Kidney epithelial cell (primary cell): ENCODE results near the gene TSPAN11. TPM values are rescaled to one million over a fixed set of nuclear protein-coding genes. Genes with fewer than 3 reads are reported as not detected.

Experiments
- DNase-seq: peaks from one replicate; pipeline ENCODE4 v3.0.0-alpha.2; 2010; ENCODE audit warnings: low read depth
- H3K27me3 ChIP-seq: 2 replicates; pipeline ENCODE4 v1.6.0; 2011; ENCODE audit warnings: low read length; ENCODE audit not compliant: control insufficient read depth, insufficient read depth
- H3K36me3 ChIP-seq: 2 replicates; pipeline ENCODE4 v1.5.1; 2011; ENCODE audit warnings: low read length; ENCODE audit not compliant: control insufficient read depth, insufficient read depth
- H3K4me3 ChIP-seq: 2 replicates; pipeline ENCODE4 v1.5.1; 2011; ENCODE audit warnings: low read depth, mild to moderate bottlenecking, control low read depth, low read length
- CTCF ChIP-seq: IDR thresholded peaks from 2 replicates; pipeline ENCODE4 v1.5.1; 2011; ENCODE audit warnings: mild to moderate bottlenecking, moderate library complexity, low read length, control low read depth, inconsistent platforms; ENCODE audit not compliant: insufficient read depth, poor library complexity, severe bottlenecking
- total RNA-seq: library from RNA; depleted of rRNA; stranded (reverse); fragments of >200 nt; gene quantifications from 2 replicates; pipeline ENCODE4 v1.2.3, GENCODE V29; 2015

The TSPAN11 gene
- total RNA-seq, 1 donor from 2014 or later, result 5.2 TPM

- Histone ChIP-seq H3K4me3 (no peak overlapping the region), H3K27me3 (peaks cover 4% of the 10 kb centered on the region), H3K36me3 (no peaks in the 10 kb centered on the region)
- no peak for TF ChIP-seq CTCF
- no peak for DNase-seq
Measured at GRCh38 chr12:30939234-30939633, 12.7 kb downstream of the TSPAN11 start.

- Histone ChIP-seq H3K4me3 (no peak overlapping the region), H3K27me3 (peaks cover 4% of the 10 kb centered on the region), H3K36me3 (no peaks in the 10 kb centered on the region)
- no peak for TF ChIP-seq CTCF
- DNase-seq, result no peak
Measured at GRCh38 chr12:30942486-30942885, 15.9 kb downstream of the TSPAN11 start.

GRCh38 chr12:30942936-30943335, 16.4 kb downstream of the TSPAN11 start:
- Histone ChIP-seq H3K27me3 (peaks cover 4% of the 10 kb centered on the region), H3K36me3 (no peaks in the 10 kb centered on the region), H3K4me3 (no peak overlapping the region)
- no peak for TF ChIP-seq CTCF
- no peak for DNase-seq

- no peak for DNase-seq
- Histone ChIP-seq H3K27me3 (peaks cover 2% of the 10 kb centered on the region), H3K4me3 (no peak overlapping the region), H3K36me3 (no peaks in the 10 kb centered on the region)
- no peak for TF ChIP-seq CTCF
Measured at GRCh38 chr12:30945443-30946164, 19.1 kb downstream of the TSPAN11 start.

GRCh38 chr12:30952015-30952414, 25.5 kb downstream of the TSPAN11 start:
- TF ChIP-seq CTCF, result no peak
- H3K27me3 ChIP-seq, result no peaks in the 10 kb centered on the region
- no peaks in the 10 kb centered on the region for H3K36me3 ChIP-seq
- no peak for DNase-seq
- H3K4me3 ChIP-seq, result no peak overlapping the region

- no peak for TF ChIP-seq CTCF
- H3K27me3 ChIP-seq, result peaks cover 3% of the 10 kb centered on the region
- DNase-seq, result no peak
- no peaks in the 10 kb centered on the region for H3K36me3 ChIP-seq
- no peak overlapping the region for H3K4me3 ChIP-seq
Measured at GRCh38 chr12:30953257-30953656, 26.7 kb downstream of the TSPAN11 start.
